ENCODE data around the gene PTPN21. TPM values are rescaled to one million over a fixed set of nuclear protein-coding genes. Genes with fewer than 3 reads are reported as not detected.

Gene PTPN21
- total RNA-seq, 1 donor from 2014 or later = 10.1 TPM

DNA sequence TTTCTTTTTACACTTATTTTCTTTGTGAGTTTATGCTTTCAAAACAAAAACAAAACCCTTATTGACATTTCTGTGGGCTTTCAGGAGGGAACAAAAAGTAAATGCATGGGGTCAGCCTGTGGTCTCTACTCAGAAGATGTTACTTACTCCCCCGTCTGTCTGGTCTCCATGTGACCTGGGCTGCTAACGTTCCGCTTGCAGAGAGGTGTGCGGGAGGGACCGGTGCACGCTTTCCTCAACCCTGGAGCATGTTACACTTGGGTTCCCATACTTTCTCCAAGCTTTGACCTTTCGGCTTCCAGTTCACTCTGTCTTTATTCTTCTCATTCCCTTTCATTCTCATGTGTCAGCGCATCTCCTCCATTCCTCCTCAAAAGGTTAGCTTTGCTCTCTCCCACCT, 44.5 kb upstream of the PTPN21 start:
- no peak overlapping the region for H3K9ac ChIP-seq
- no peak overlapping the region for H3K4me3 ChIP-seq
- H3K27me3 ChIP-seq = no peaks in the 10 kb centered on the region
- peaks cover 51% of the 10 kb centered on the region for H3K36me3 Mint-ChIP-seq
- H3K4me1 Mint-ChIP-seq = no peaks in the 10 kb centered on the region
- no peaks in the 10 kb centered on the region for H3K9me3 ChIP-seq (ENCODE audit: low read depth)
- H3K79me2 ChIP-seq (ENCODE audit: low read depth) = peaks cover 6% of the 10 kb centered on the region
- H4K20me1 ChIP-seq (ENCODE audit: low read depth) = peaks cover 5% of the 10 kb centered on the region
- H3K4me2 ChIP-seq = no peak overlapping the region
- H3K36me3 ChIP-seq = peaks cover 22% of the 10 kb centered on the region
- no peaks in the 10 kb centered on the region for H3K4me1 ChIP-seq
- H3K27ac ChIP-seq = no peak overlapping the region
- no peak for DNase-seq (ENCODE audit: low spot score)
- H3K9me3 Mint-ChIP-seq = no peaks in the 10 kb centered on the region
- no peak overlapping the region for H3K4me3 Mint-ChIP-seq
- H3K27me3 Mint-ChIP-seq (ENCODE audit: insufficient read depth, low read depth) = no peaks in the 10 kb centered on the region
- H2AFZ ChIP-seq (replicated peaks) = no peak overlapping the region
- TF ChIP-seq EZH2 (IDR thresholded peaks at IDR 0.05) (no peak), EZH2phosphoT487 (IDR thresholded peaks at IDR 0.05) (no peak)
- TF ChIP-seq, protein P1, sequence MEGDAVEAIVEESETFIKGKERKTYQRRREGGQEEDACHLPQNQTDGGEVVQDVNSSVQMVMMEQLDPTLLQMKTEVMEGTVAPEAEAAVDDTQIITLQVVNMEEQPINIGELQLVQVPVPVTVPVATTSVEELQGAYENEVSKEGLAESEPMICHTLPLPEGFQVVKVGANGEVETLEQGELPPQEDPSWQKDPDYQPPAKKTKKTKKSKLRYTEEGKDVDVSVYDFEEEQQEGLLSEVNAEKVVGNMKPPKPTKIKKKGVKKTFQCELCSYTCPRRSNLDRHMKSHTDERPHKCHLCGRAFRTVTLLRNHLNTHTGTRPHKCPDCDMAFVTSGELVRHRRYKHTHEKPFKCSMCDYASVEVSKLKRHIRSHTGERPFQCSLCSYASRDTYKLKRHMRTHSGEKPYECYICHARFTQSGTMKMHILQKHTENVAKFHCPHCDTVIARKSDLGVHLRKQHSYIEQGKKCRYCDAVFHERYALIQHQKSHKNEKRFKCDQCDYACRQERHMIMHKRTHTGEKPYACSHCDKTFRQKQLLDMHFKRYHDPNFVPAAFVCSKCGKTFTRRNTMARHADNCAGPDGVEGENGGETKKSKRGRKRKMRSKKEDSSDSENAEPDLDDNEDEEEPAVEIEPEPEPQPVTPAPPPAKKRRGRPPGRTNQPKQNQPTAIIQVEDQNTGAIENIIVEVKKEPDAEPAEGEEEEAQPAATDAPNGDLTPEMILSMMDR (IDR thresholded peaks at IDR 0.05) = no peak
- H3K27ac Mint-ChIP-seq = no peak overlapping the region
- H3F3A ChIP-seq (ENCODE audit: low read depth) = no peaks in the 10 kb centered on the region

DNA sequence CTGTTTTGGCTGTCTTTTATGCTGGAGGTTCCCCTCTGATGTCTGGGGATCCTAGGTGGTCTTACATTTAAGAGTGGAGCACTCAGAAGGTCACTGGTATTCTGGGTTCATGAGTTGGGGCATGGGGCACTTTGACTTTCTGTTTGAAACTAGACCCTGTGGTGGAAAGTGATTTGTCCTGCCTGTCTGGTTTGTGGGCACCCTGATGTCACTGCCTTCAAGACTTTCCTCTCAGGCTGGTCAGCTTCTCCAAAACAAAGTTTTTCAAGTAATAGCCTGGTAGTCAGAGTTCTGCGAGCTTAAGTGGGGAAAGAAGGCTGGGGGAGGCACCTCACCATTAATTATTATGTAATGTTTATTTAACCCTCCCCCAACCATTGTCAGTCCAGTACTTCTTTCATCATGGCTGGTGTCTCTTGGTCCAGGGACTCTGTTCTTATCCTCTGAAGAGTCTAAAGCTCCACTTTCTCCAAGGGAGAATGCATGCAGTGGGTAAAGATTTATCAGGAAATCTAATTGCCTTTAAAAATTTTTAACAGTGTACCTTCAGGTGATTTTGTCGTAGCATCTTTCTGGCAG, 43.4 kb upstream of the PTPN21 start:
- Mint-ChIP-seq H3K4me3 (no peak overlapping the region), H3K27ac (no peak overlapping the region), H3K9me3 (no peaks in the 10 kb centered on the region), H3K4me1 (no peaks in the 10 kb centered on the region), H3K27me3 (ENCODE audit: insufficient read depth, low read depth) (no peaks in the 10 kb centered on the region), H3K36me3 (peaks cover 50% of the 10 kb centered on the region)
- H4K20me1 ChIP-seq (ENCODE audit: low read depth) = peaks cover 5% of the 10 kb centered on the region
- H3K27ac ChIP-seq = no peak overlapping the region
- no peaks in the 10 kb centered on the region for H3F3A ChIP-seq (ENCODE audit: low read depth)
- no peak overlapping the region for H3K4me2 ChIP-seq
- no peaks in the 10 kb centered on the region for H3K4me1 ChIP-seq
- peaks cover 23% of the 10 kb centered on the region for H3K36me3 ChIP-seq
- H3K4me3 ChIP-seq = no peak overlapping the region
- no peaks in the 10 kb centered on the region for H3K9me3 ChIP-seq (ENCODE audit: low read depth)
- H3K79me2 ChIP-seq (ENCODE audit: low read depth) = peaks cover 6% of the 10 kb centered on the region
- no peak for DNase-seq (ENCODE audit: low spot score)
- no peak overlapping the region for H2AFZ ChIP-seq (replicated peaks)
- no peaks in the 10 kb centered on the region for H3K27me3 ChIP-seq
- H3K9ac ChIP-seq = no peak overlapping the region
- TF ChIP-seq EZH2 (IDR thresholded peaks at IDR 0.05) (no peak), EZH2phosphoT487 (IDR thresholded peaks at IDR 0.05) (no peak)
- TF ChIP-seq, protein P1 (IDR thresholded peaks at IDR 0.05) = no peak

DNA sequence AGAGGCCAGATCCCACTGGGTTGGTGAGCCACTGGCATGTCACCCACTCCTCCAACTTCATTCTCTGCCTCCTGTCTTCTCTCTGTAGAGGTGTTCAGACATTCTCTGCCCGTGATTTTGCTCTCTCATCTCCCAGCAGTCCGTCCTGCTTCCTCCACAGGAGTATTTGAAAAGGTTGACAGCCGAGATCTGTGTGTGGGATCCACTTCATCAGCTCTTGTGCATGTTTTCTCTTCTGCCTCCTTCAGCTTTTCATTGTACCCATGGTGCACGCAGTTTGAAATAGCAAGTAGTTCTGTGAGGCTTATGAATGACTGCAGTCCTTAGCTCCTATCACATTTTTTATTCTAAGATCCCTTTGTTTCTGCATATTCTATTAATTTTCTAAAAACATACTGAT, 42.8 kb upstream of the PTPN21 start:
- H3F3A ChIP-seq (ENCODE audit: low read depth) = no peaks in the 10 kb centered on the region
- peaks cover 5% of the 10 kb centered on the region for H4K20me1 ChIP-seq (ENCODE audit: low read depth)
- no peak overlapping the region for H3K27ac ChIP-seq
- Mint-ChIP-seq H3K36me3 (peaks cover 52% of the 10 kb centered on the region), H3K4me1 (no peaks in the 10 kb centered on the region), H3K27ac (no peak overlapping the region), H3K4me3 (no peak overlapping the region), H3K9me3 (no peaks in the 10 kb centered on the region), H3K27me3 (ENCODE audit: insufficient read depth, low read depth) (no peaks in the 10 kb centered on the region)
- H3K9me3 ChIP-seq (ENCODE audit: low read depth) = no peaks in the 10 kb centered on the region
- TF ChIP-seq, protein P1 (IDR thresholded peaks at IDR 0.05) = no peak
- TF ChIP-seq EZH2phosphoT487 (IDR thresholded peaks at IDR 0.05) = no peak
- no peak for TF ChIP-seq EZH2 (IDR thresholded peaks at IDR 0.05)
- H3K36me3 ChIP-seq = peaks cover 19% of the 10 kb centered on the region
- no peak overlapping the region for H2AFZ ChIP-seq (replicated peaks)
- no peaks in the 10 kb centered on the region for H3K27me3 ChIP-seq
- no peak for DNase-seq (ENCODE audit: low spot score)
- no peak overlapping the region for H3K4me3 ChIP-seq
- H3K79me2 ChIP-seq (ENCODE audit: low read depth) = peaks cover 6% of the 10 kb centered on the region
- H3K9ac ChIP-seq = no peak overlapping the region
- no peak overlapping the region for H3K4me2 ChIP-seq
- no peaks in the 10 kb centered on the region for H3K4me1 ChIP-seq

Data from neural progenitor cell (in vitro differentiated cells).